B cell (primary cell): Measurements from ENCODE around the gene EYS. TPM values are rescaled to one million over a fixed set of nuclear protein-coding genes. Genes with fewer than 3 reads are reported as not detected.

Experiments
- ATAC-seq: fragments of 200-7000 bp; cut with Tn5 transposase; one replicate; pipeline ENCODE4 v1.10.0; 2021; ENCODE audit warnings: low read depth, mild to moderate bottlenecking, moderate number of reproducible peaks, moderate library complexity
- CTCF ChIA-PET: fragments of 350-600 bp; sonication (Branson Sonifier 250); formaldehyde crosslinking; loops from one replicate; lab custom pipeline; 2021; ENCODE audit warnings: antibody characterized with exemption, inconsistent platforms; lab: Charles Lee
- POLR2A ChIA-PET: fragments of 350-600 bp; sonication (Branson Sonifier 250); formaldehyde crosslinking; loops from one replicate; lab custom pipeline; 2021; ENCODE audit warnings: antibody characterized with exemption; lab: Charles Lee
- DNase-seq: peaks from one replicate; pipeline ENCODE4 v3.0.0; 2013
- H2AFZ ChIP-seq: 2 replicates; pipeline ENCODE4 v1.6.1; 2012; ENCODE audit warnings: mild to moderate bottlenecking, low read depth, low read length; ENCODE audit not compliant: insufficient read depth, poor library complexity, severe bottlenecking
- H3K27ac ChIP-seq, 2 donors: 1 replicate in 1 of 2; 2 replicates in 1 of 2; pipeline ENCODE4 v1.5.1; 2012 to 2013; ENCODE audit warnings: low read length in 2 of 2, mild to moderate bottlenecking in 2 of 2, moderate library complexity in 1 of 2
- H3K27me3 ChIP-seq, 4 experiments: fragments of 200-600 bp in 1 of 4; sonication (generic) in 1 of 4; replicated peaks in 1 of 4; 1 replicate in 2 of 4; 2 replicates in 2 of 4; pipeline versions ENCODE4 v1.6.1 to v1.7.0; 2013 to 2016; ENCODE audit warnings: low read length in 3 of 4, mild to moderate bottlenecking in 2 of 4, mixed read lengths in 1 of 4, moderate library complexity in 1 of 4; ENCODE audit not compliant: insufficient read depth in 4 of 4, control insufficient read depth in 3 of 4; ENCODE audit errors: control extremely low read depth in 1 of 4
- H3K36me3 ChIP-seq, 2 experiments: replicated peaks in 1 of 2; 1 replicate in 1 of 2; 2 replicates in 1 of 2; pipeline versions ENCODE4 v1.6.1 to v1.7.1; 2013; ENCODE audit warnings: low read length in 1 of 2; ENCODE audit not compliant: insufficient read depth in 2 of 2, control insufficient read depth in 1 of 2; ENCODE audit errors: control extremely low read depth in 1 of 2, extremely low read depth in 1 of 2
- H3K4me1 ChIP-seq, 2 donors: fragments of 200-600 bp in 1 of 2; sonication (generic) in 1 of 2; 1 replicate in 1 of 2; 2 replicates in 1 of 2; pipeline versions ENCODE4 v1.5.1 to v1.6.1; 2013 to 2017; ENCODE audit warnings: low read length in 2 of 2; ENCODE audit not compliant: control insufficient read depth in 2 of 2, insufficient read depth in 2 of 2
- H3K4me2 ChIP-seq: replicated peaks from 2 replicates; pipeline ENCODE3; 2012; ENCODE audit warnings: mild to moderate bottlenecking, low read depth, low read length; ENCODE audit not compliant: poor library complexity, severe bottlenecking
- H3K4me3 ChIP-seq, 5 experiments: fragments of 200-600 bp in 1 of 5; sonication (generic) in 1 of 5; 1 replicate in 3 of 5; 2 replicates in 2 of 5; pipeline versions ENCODE4 v1.5.1 to v1.7.0; 2011 to 2016; ENCODE audit warnings: low read length in 4 of 5, mild to moderate bottlenecking in 4 of 5, low read depth in 2 of 5, control low read depth in 1 of 5, moderate library complexity in 1 of 5; ENCODE audit not compliant: insufficient read depth in 1 of 5; ENCODE audit errors: control extremely low read depth in 1 of 5, extremely low read depth in 1 of 5
- H3K79me2 ChIP-seq: fragments of 200-600 bp; sonication (generic); one replicate; pipeline ENCODE4 v1.6.0; 2016; ENCODE audit warnings: low read length; ENCODE audit not compliant: control insufficient read depth, insufficient read depth
- H3K9ac ChIP-seq: fragments of 200-600 bp; sonication (generic); 2 replicates; pipeline ENCODE4 v1.6.1; 2017; ENCODE audit warnings: mild to moderate bottlenecking, low read length, moderate library complexity
- H3K9me3 ChIP-seq, 3 donors: one replicate each; pipeline versions ENCODE4 v1.6.1 to v1.7.1; 2013; ENCODE audit warnings: low read length in 2 of 3; ENCODE audit not compliant: control insufficient read depth in 2 of 3, insufficient read depth in 1 of 3; ENCODE audit errors: control extremely low read depth in 1 of 3
- H4K20me1 ChIP-seq: 2 replicates; pipeline ENCODE4 v1.6.0; 2012; ENCODE audit warnings: mild to moderate bottlenecking, low read length; ENCODE audit not compliant: insufficient read depth, control insufficient read depth, poor library complexity, severe bottlenecking
- H3K27ac Mint-ChIP-seq: one replicate; pipeline ENCODE4 v1.8.0; 2021; ENCODE audit warnings: mixed read lengths
- H3K27me3 Mint-ChIP-seq: one replicate; pipeline ENCODE4 v1.8.0; 2021; ENCODE audit warnings: mixed read lengths
- H3K4me1 Mint-ChIP-seq: one replicate; pipeline ENCODE4 v1.8.0; 2021; ENCODE audit warnings: mixed read lengths
- H3K4me3 Mint-ChIP-seq: one replicate; pipeline ENCODE4 v1.8.0; 2021; ENCODE audit warnings: mixed read lengths
- H3K9me3 Mint-ChIP-seq: one replicate; pipeline ENCODE4 v1.8.0; 2022; ENCODE audit warnings: mixed read lengths; ENCODE audit not compliant: insufficient read depth
- EZH2 ChIP-seq: IDR thresholded peaks from 2 replicates; pipeline ENCODE4 v1.6.1; 2012; ENCODE audit warnings: borderline replicate concordance, low read depth, mild to moderate bottlenecking, moderate library complexity, low read length; ENCODE audit not compliant: insufficient read depth, poor library complexity, severe bottlenecking
- WGBS: methylation state at CpG from one replicate; pipeline ENCODE4 v1.1.5; 2013; ENCODE audit warnings: missing lambda C conversion rate; ENCODE audit not compliant: insufficient coverage; 5-methylcytosine and 5-hydroxymethylcytosine counted together
- intact Hi-C: fragments of 100-400 bp; cut with micrococcal nuclease; formaldehyde crosslinking; loops from one replicate; pipeline ENCODE4 v1.10.0; 2022
- polyA plus RNA-seq: library from polyadenylated mRNA; depleted of rRNA; stranded (reverse); fragments of >200 nt; gene quantifications from 2 replicates; pipeline ENCODE4 v1.2.3, GENCODE V29; 2012
- total RNA-seq, 2 donors: library from RNA; stranded (reverse); fragments of 120-200 nt in 1 of 2; gene quantifications; 1 replicate in 1 of 2; 2 replicates in 1 of 2; pipeline versions ENCODE4 v1.2.3 to v1.2.4, GENCODE V29; 2013 to 2022
- TF ChIP-seq, protein P1 (sequence below): fragments of 200-600 bp; IDR thresholded peaks from one replicate; pipeline ENCODE4 v1.8.0; 2022; ENCODE audit warnings: antibody characterized with exemption, mild to moderate bottlenecking

EYS gene
- total and polyA plus RNA-seq, 2 donors (not counting 1 experiment from before 2014, with no cell fraction given), result not detected

DNA sequence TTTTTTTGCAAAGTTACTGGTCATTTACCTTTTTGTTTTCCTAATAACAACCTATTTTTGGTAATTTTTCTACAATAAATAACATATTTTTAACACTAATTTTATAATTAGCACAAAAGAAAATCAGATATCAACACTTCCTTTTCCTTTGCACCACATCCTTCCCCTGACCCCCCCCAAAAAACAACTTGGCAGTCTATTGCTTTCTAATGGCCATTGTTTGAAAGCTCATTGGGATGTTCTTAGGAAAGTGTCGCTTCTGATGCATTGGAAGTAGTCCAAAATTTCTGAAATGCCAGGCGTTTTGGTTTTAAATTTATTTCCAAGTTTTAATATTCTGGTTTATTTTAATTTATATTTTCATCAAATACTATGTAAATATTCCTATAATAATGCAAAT is 407.8 kb downstream of the EYS start:
- no peak for ATAC-seq
- no peaks in the 10 kb centered on the region for H3K79me2 ChIP-seq
- Mint-ChIP-seq H3K27ac (no peak overlapping the region), H3K4me3 (no peak overlapping the region), H3K4me1 (no peaks in the 10 kb centered on the region), H3K9me3 (peaks cover 2% of the 10 kb centered on the region), H3K27me3 (no peaks in the 10 kb centered on the region)
- no peak overlapping the region for H2AFZ ChIP-seq
- POLR2A ChIA-PET, result no interaction called here
- intact Hi-C loops, result no loop called here
- CTCF ChIA-PET, result no interaction called here
- H3K36me3 ChIP-seq, result no peaks in the 10 kb centered on the region
- H3K4me2 ChIP-seq, result no peak overlapping the region
- H3K27ac ChIP-seq, result no peak overlapping the region
- no peak overlapping the region for H3K9ac ChIP-seq
- TF ChIP-seq EZH2, result no peak
- TF ChIP-seq, protein P1, sequence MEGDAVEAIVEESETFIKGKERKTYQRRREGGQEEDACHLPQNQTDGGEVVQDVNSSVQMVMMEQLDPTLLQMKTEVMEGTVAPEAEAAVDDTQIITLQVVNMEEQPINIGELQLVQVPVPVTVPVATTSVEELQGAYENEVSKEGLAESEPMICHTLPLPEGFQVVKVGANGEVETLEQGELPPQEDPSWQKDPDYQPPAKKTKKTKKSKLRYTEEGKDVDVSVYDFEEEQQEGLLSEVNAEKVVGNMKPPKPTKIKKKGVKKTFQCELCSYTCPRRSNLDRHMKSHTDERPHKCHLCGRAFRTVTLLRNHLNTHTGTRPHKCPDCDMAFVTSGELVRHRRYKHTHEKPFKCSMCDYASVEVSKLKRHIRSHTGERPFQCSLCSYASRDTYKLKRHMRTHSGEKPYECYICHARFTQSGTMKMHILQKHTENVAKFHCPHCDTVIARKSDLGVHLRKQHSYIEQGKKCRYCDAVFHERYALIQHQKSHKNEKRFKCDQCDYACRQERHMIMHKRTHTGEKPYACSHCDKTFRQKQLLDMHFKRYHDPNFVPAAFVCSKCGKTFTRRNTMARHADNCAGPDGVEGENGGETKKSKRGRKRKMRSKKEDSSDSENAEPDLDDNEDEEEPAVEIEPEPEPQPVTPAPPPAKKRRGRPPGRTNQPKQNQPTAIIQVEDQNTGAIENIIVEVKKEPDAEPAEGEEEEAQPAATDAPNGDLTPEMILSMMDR, result no peak
- H3K9me3 ChIP-seq, result no peaks in the 10 kb centered on the region
- no peak for DNase-seq
- no peaks in the 10 kb centered on the region for H3K4me1 ChIP-seq
- no peak overlapping the region for H3K4me3 ChIP-seq
- no CpG with 5 or more reads among the region's 2 CpGs for WGBS
- H4K20me1 ChIP-seq, result no peaks in the 10 kb centered on the region
- H3K27me3 ChIP-seq, result no peaks in the 10 kb centered on the region

DNA sequence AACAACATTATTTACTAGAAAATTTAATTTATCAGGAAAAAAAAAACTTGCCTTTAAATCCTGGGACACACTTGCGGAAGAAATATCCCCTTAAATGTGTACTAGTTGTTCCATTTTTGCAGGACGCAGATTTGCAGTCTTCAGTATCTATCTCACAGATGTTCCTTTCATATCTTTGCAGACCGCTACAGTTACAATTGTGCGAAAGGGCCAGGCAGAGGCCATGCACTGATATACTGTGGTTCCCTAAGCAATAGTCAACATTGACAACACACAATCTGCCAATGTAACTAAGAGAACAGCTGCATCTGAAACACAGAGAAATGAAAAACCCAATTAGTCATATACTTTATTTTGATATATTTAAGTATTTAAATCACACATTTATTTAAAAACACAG is 411.2 kb downstream of the EYS start:
- ChIA-PET CTCF (no interaction called here), POLR2A (no interaction called here)
- no peaks in the 10 kb centered on the region for H3K27me3 Mint-ChIP-seq
- Histone ChIP-seq H3K4me1 (no peaks in the 10 kb centered on the region), H3K9me3 (no peaks in the 10 kb centered on the region), H3K36me3 (no peaks in the 10 kb centered on the region), H3K27me3 (no peaks in the 10 kb centered on the region), H3K4me2 (no peak overlapping the region), H4K20me1 (no peaks in the 10 kb centered on the region), H3K27ac (no peak overlapping the region), H3K4me3 (no peak overlapping the region), H3K9ac (no peak overlapping the region), H3K79me2 (no peaks in the 10 kb centered on the region), H2AFZ (no peak overlapping the region)
- peaks cover 4% of the 10 kb centered on the region for H3K9me3 Mint-ChIP-seq
- H3K4me3 Mint-ChIP-seq, result no peak overlapping the region
- H3K27ac Mint-ChIP-seq, result no peak overlapping the region
- DNase-seq (no peak), ATAC-seq (no peak)
- intact Hi-C loops, result no loop called here
- 40% methylated on average over 1 of the region's 4 CpGs for WGBS
- TF ChIP-seq, protein P1, result no peak
- no peaks in the 10 kb centered on the region for H3K4me1 Mint-ChIP-seq
